ENCODE results near the gene MYO3B.

Gene MYO3B

GRCh38 chr2:170227951-170228350 lies 50.0 kb downstream of the MYO3B start:
- Histone ChIP-seq H3K36me3 (ENCODE audit: control insufficient read depth, insufficient read depth, low read length) (no peaks in the 10 kb centered on the region), H3K9ac (ENCODE audit: low read depth, low read length) (no peak overlapping the region), H3K9me3 (ENCODE audit: control insufficient read depth, insufficient read depth, low read length) (no peaks in the 10 kb centered on the region), H3K4me3 (ENCODE audit: low read depth, low read length) (no peak overlapping the region), H3K27me3 (ENCODE audit: control insufficient read depth, insufficient read depth, low read length) (no peaks in the 10 kb centered on the region), H3K4me1 (ENCODE audit: control insufficient read depth, insufficient read depth, low read length) (no peaks in the 10 kb centered on the region)

GRCh38 chr2:170228429-170228828 lies 50.5 kb downstream of the MYO3B start:
- no peaks in the 10 kb centered on the region for H3K27me3 ChIP-seq (ENCODE audit: control insufficient read depth, insufficient read depth, low read length)
- no peaks in the 10 kb centered on the region for H3K9me3 ChIP-seq (ENCODE audit: control insufficient read depth, insufficient read depth, low read length)
- no peak overlapping the region for H3K4me3 ChIP-seq (ENCODE audit: low read depth, low read length)
- H3K9ac ChIP-seq (ENCODE audit: low read depth, low read length) = no peak overlapping the region
- no peaks in the 10 kb centered on the region for H3K36me3 ChIP-seq (ENCODE audit: control insufficient read depth, insufficient read depth, low read length)
- no peaks in the 10 kb centered on the region for H3K4me1 ChIP-seq (ENCODE audit: control insufficient read depth, insufficient read depth, low read length)

GRCh38 chr2:170229125-170229524 lies 51.2 kb downstream of the MYO3B start:
- Histone ChIP-seq H3K9ac (ENCODE audit: low read depth, low read length) (no peak overlapping the region), H3K9me3 (ENCODE audit: control insufficient read depth, insufficient read depth, low read length) (no peaks in the 10 kb centered on the region), H3K36me3 (ENCODE audit: control insufficient read depth, insufficient read depth, low read length) (no peaks in the 10 kb centered on the region), H3K4me3 (ENCODE audit: low read depth, low read length) (no peak overlapping the region), H3K27me3 (ENCODE audit: control insufficient read depth, insufficient read depth, low read length) (no peaks in the 10 kb centered on the region), H3K4me1 (ENCODE audit: control insufficient read depth, insufficient read depth, low read length) (no peaks in the 10 kb centered on the region)

GRCh38 chr2:170229744-170230143 lies 51.8 kb downstream of the MYO3B start:
- H3K4me3 ChIP-seq (ENCODE audit: low read depth, low read length) = no peak overlapping the region
- H3K9ac ChIP-seq (ENCODE audit: low read depth, low read length) = no peak overlapping the region
- no peaks in the 10 kb centered on the region for H3K27me3 ChIP-seq (ENCODE audit: control insufficient read depth, insufficient read depth, low read length)
- H3K4me1 ChIP-seq (ENCODE audit: control insufficient read depth, insufficient read depth, low read length) = no peaks in the 10 kb centered on the region
- H3K9me3 ChIP-seq (ENCODE audit: control insufficient read depth, insufficient read depth, low read length) = no peaks in the 10 kb centered on the region
- no peaks in the 10 kb centered on the region for H3K36me3 ChIP-seq (ENCODE audit: control insufficient read depth, insufficient read depth, low read length)

GRCh38 chr2:170235860-170236679 lies 58.1 kb downstream of the MYO3B start:
- H3K36me3 ChIP-seq (ENCODE audit: control insufficient read depth, insufficient read depth, low read length) = no peaks in the 10 kb centered on the region
- H3K9ac ChIP-seq (ENCODE audit: low read depth, low read length) = no peak overlapping the region
- no peaks in the 10 kb centered on the region for H3K9me3 ChIP-seq (ENCODE audit: control insufficient read depth, insufficient read depth, low read length)
- H3K4me1 ChIP-seq (ENCODE audit: control insufficient read depth, insufficient read depth, low read length) = peaks cover 12% of the 10 kb centered on the region
- H3K27me3 ChIP-seq (ENCODE audit: control insufficient read depth, insufficient read depth, low read length) = no peaks in the 10 kb centered on the region
- H3K4me3 ChIP-seq (ENCODE audit: low read depth, low read length) = no peak overlapping the region

GRCh38 chr2:170236680-170237047 lies 58.7 kb downstream of the MYO3B start:
- Histone ChIP-seq H3K9ac (ENCODE audit: low read depth, low read length) (no peak overlapping the region), H3K27me3 (ENCODE audit: control insufficient read depth, insufficient read depth, low read length) (no peaks in the 10 kb centered on the region), H3K4me3 (ENCODE audit: low read depth, low read length) (no peak overlapping the region), H3K9me3 (ENCODE audit: control insufficient read depth, insufficient read depth, low read length) (no peaks in the 10 kb centered on the region), H3K36me3 (ENCODE audit: control insufficient read depth, insufficient read depth, low read length) (no peaks in the 10 kb centered on the region), H3K4me1 (ENCODE audit: control insufficient read depth, insufficient read depth, low read length) (peaks cover 12% of the 10 kb centered on the region)

GRCh38 chr2:170237572-170238120 lies 59.7 kb downstream of the MYO3B start:
- Histone ChIP-seq H3K9me3 (ENCODE audit: control insufficient read depth, insufficient read depth, low read length) (no peaks in the 10 kb centered on the region), H3K9ac (ENCODE audit: low read depth, low read length) (no peak overlapping the region), H3K27me3 (ENCODE audit: control insufficient read depth, insufficient read depth, low read length) (no peaks in the 10 kb centered on the region), H3K4me1 (ENCODE audit: control insufficient read depth, insufficient read depth, low read length) (peaks cover 12% of the 10 kb centered on the region), H3K4me3 (ENCODE audit: low read depth, low read length) (no peak overlapping the region), H3K36me3 (ENCODE audit: control insufficient read depth, insufficient read depth, low read length) (no peaks in the 10 kb centered on the region)

- H3K9me3 ChIP-seq (ENCODE audit: control insufficient read depth, insufficient read depth, low read length) = no peaks in the 10 kb centered on the region
- H3K4me1 ChIP-seq (ENCODE audit: control insufficient read depth, insufficient read depth, low read length) = peaks cover 12% of the 10 kb centered on the region
- no peaks in the 10 kb centered on the region for H3K36me3 ChIP-seq (ENCODE audit: control insufficient read depth, insufficient read depth, low read length)
- no peak overlapping the region for H3K4me3 ChIP-seq (ENCODE audit: low read depth, low read length)
- H3K9ac ChIP-seq (ENCODE audit: low read depth, low read length) = no peak overlapping the region
- H3K27me3 ChIP-seq (ENCODE audit: control insufficient read depth, insufficient read depth, low read length) = no peaks in the 10 kb centered on the region
Observed at GRCh38 chr2:170238776-170239175, 60.8 kb downstream of the MYO3B start.

GRCh38 chr2:170240629-170241028 lies 62.7 kb downstream of the MYO3B start:
- Histone ChIP-seq H3K27me3 (ENCODE audit: control insufficient read depth, insufficient read depth, low read length) (no peaks in the 10 kb centered on the region), H3K9me3 (ENCODE audit: control insufficient read depth, insufficient read depth, low read length) (no peaks in the 10 kb centered on the region), H3K36me3 (ENCODE audit: control insufficient read depth, insufficient read depth, low read length) (no peaks in the 10 kb centered on the region), H3K4me1 (ENCODE audit: control insufficient read depth, insufficient read depth, low read length) (peaks cover 12% of the 10 kb centered on the region), H3K4me3 (ENCODE audit: low read depth, low read length) (no peak overlapping the region), H3K9ac (ENCODE audit: low read depth, low read length) (no peak overlapping the region)

- H3K36me3 ChIP-seq (ENCODE audit: control insufficient read depth, insufficient read depth, low read length) = no peaks in the 10 kb centered on the region
- H3K9ac ChIP-seq (ENCODE audit: low read depth, low read length) = no peak overlapping the region
- H3K9me3 ChIP-seq (ENCODE audit: control insufficient read depth, insufficient read depth, low read length) = no peaks in the 10 kb centered on the region
- H3K4me1 ChIP-seq (ENCODE audit: control insufficient read depth, insufficient read depth, low read length) = peaks cover 6% of the 10 kb centered on the region
- H3K4me3 ChIP-seq (ENCODE audit: low read depth, low read length) = no peak overlapping the region
- H3K27me3 ChIP-seq (ENCODE audit: control insufficient read depth, insufficient read depth, low read length) = no peaks in the 10 kb centered on the region
Observed at GRCh38 chr2:170241756-170242155, 63.8 kb downstream of the MYO3B start.

- no peak overlapping the region for H3K4me3 ChIP-seq (ENCODE audit: low read depth, low read length)
- H3K4me1 ChIP-seq (ENCODE audit: control insufficient read depth, insufficient read depth, low read length) = peaks cover 3% of the 10 kb centered on the region
- H3K9me3 ChIP-seq (ENCODE audit: control insufficient read depth, insufficient read depth, low read length) = no peaks in the 10 kb centered on the region
- no peak overlapping the region for H3K9ac ChIP-seq (ENCODE audit: low read depth, low read length)
- H3K36me3 ChIP-seq (ENCODE audit: control insufficient read depth, insufficient read depth, low read length) = no peaks in the 10 kb centered on the region
- no peaks in the 10 kb centered on the region for H3K27me3 ChIP-seq (ENCODE audit: control insufficient read depth, insufficient read depth, low read length)
Observed at GRCh38 chr2:170243118-170243837, 65.3 kb downstream of the MYO3B start.

GRCh38 chr2:170243898-170244297 lies 66.0 kb downstream of the MYO3B start:
- Histone ChIP-seq H3K4me1 (ENCODE audit: control insufficient read depth, insufficient read depth, low read length) (no peaks in the 10 kb centered on the region), H3K36me3 (ENCODE audit: control insufficient read depth, insufficient read depth, low read length) (no peaks in the 10 kb centered on the region), H3K9ac (ENCODE audit: low read depth, low read length) (no peak overlapping the region), H3K9me3 (ENCODE audit: control insufficient read depth, insufficient read depth, low read length) (no peaks in the 10 kb centered on the region), H3K4me3 (ENCODE audit: low read depth, low read length) (no peak overlapping the region), H3K27me3 (ENCODE audit: control insufficient read depth, insufficient read depth, low read length) (no peaks in the 10 kb centered on the region)

Measured in iPS-15b (cell line).